Ovary (tissue), 3 donors: ENCODE measurements around the gene HCRTR1.

ENCODE experiments used
- EP300 ChIP-seq: sonication (generic); formaldehyde crosslinking; IDR thresholded peaks from one replicate; pipeline ENCODE4 v1.6.1; 2017; ENCODE audit warnings: antibody characterized with exemption
- POLR2A ChIP-seq: fragments of 450-650 bp; IDR thresholded peaks from one replicate; pipeline ENCODE4 v1.6.1; 2017; ENCODE audit warnings: antibody characterized with exemption, mild to moderate bottlenecking, moderate library complexity
- TF ChIP-seq, protein P1 (sequence below), 3 donors: fragments of 450-650 bp in 2 of 3; fragments of 200-600 bp in 1 of 3; IDR thresholded peaks; one replicate each; pipeline versions ENCODE4 v1.5.1 to v1.8.0; 2016 to 2022; ENCODE audit warnings: antibody characterized with exemption in 3 of 3, mild to moderate bottlenecking in 1 of 3
- donor health status: DM: no; HTN: no; CAD: no.

DNA sequence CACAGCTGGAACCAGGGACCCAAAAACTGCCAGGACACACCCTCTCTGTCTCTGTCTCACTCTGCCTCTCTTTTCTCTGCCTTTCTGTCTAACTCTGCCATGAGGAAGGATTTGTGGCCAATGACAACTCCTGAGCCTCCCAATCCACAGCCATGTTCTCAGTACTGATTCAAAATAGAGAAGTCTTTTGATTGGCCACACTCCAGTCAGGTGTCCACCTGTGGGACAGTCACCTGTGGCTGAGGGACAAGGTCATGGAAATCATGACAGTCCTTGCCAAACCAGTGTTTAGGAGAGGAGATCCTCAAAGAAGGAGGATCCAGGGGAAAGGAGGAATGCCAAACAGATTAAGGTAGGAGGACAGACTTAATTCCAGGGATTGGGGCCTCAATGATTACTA is 25.4 kb upstream of the HCRTR1 start:
- TF ChIP-seq, protein P1, sequence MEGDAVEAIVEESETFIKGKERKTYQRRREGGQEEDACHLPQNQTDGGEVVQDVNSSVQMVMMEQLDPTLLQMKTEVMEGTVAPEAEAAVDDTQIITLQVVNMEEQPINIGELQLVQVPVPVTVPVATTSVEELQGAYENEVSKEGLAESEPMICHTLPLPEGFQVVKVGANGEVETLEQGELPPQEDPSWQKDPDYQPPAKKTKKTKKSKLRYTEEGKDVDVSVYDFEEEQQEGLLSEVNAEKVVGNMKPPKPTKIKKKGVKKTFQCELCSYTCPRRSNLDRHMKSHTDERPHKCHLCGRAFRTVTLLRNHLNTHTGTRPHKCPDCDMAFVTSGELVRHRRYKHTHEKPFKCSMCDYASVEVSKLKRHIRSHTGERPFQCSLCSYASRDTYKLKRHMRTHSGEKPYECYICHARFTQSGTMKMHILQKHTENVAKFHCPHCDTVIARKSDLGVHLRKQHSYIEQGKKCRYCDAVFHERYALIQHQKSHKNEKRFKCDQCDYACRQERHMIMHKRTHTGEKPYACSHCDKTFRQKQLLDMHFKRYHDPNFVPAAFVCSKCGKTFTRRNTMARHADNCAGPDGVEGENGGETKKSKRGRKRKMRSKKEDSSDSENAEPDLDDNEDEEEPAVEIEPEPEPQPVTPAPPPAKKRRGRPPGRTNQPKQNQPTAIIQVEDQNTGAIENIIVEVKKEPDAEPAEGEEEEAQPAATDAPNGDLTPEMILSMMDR (IDR thresholded peaks at IDR 0.05): no peak
- TF ChIP-seq POLR2A: no peak
- TF ChIP-seq EP300: no peak
